ENCODE results near the gene SATB2. TPM values are rescaled to one million over a fixed set of nuclear protein-coding genes. Genes with fewer than 3 reads are reported as not detected.

SATB2 gene
- total RNA-seq, 1 donor from 2014 or later, result 20.8 TPM

DNA sequence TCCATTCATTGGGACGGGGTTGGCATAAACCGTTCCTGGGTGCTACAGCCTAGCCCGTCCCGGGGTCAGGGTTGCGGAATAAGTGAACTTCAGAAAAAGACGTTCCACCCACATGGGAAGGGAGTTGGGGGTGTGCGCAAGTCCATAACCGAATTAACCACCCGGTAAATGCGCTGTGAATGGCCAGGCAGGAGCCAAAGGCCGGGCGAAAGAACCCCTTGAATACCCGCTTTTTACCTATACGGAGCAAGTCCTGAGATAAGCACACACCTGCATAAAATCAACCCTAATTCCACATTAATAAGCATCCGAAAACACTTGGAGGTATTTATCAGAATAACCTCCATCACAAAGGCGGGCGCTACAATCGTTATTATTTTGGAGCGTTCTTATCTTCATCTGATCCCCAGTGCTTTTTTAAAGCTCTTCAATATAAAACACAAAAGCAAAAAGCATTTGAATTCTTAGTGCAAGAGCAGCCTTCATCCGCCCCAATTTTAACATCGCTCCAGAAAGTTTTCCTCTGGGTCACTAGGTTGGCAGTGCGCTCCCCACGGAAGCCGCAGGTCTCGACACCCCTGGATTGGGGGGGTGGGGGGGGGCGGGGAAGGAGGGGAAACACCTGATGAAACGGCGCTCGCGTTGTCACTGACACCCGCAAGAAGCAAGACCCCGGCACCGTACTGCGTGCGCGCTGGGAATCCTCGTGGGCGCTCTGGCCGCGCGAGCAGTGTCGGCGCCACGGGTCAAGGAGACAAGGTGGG, 1.2 kb downstream of the SATB2 start:
- peaks cover 7% of the 10 kb centered on the region for H3K9me3 Mint-ChIP-seq (ENCODE audit: unreplicated experiment)
- no peak overlapping the region for H3K27ac Mint-ChIP-seq (ENCODE audit: unreplicated experiment)
- TF ChIP-seq, protein P1, sequence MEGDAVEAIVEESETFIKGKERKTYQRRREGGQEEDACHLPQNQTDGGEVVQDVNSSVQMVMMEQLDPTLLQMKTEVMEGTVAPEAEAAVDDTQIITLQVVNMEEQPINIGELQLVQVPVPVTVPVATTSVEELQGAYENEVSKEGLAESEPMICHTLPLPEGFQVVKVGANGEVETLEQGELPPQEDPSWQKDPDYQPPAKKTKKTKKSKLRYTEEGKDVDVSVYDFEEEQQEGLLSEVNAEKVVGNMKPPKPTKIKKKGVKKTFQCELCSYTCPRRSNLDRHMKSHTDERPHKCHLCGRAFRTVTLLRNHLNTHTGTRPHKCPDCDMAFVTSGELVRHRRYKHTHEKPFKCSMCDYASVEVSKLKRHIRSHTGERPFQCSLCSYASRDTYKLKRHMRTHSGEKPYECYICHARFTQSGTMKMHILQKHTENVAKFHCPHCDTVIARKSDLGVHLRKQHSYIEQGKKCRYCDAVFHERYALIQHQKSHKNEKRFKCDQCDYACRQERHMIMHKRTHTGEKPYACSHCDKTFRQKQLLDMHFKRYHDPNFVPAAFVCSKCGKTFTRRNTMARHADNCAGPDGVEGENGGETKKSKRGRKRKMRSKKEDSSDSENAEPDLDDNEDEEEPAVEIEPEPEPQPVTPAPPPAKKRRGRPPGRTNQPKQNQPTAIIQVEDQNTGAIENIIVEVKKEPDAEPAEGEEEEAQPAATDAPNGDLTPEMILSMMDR (IDR thresholded peaks at IDR 0.05; ENCODE audit: partially characterized antibody, unreplicated experiment), result no peak
- peaks cover 15% of the 10 kb centered on the region for H3K4me1 Mint-ChIP-seq (ENCODE audit: low read depth, unreplicated experiment)
- H3K4me3 Mint-ChIP-seq (ENCODE audit: unreplicated experiment), result peak overlapping the region; percentile 96
- DNase-seq, result no peak
- H3K27me3 Mint-ChIP-seq (ENCODE audit: unreplicated experiment), result peaks cover 23% of the 10 kb centered on the region
- H3K36me3 Mint-ChIP-seq (ENCODE audit: unreplicated experiment), result no peaks in the 10 kb centered on the region

- H3K27ac Mint-ChIP-seq (ENCODE audit: unreplicated experiment), result no peak overlapping the region
- H3K9me3 Mint-ChIP-seq (ENCODE audit: unreplicated experiment), result peaks cover 5% of the 10 kb centered on the region
- DNase-seq, result peak; percentile 60
- H3K27me3 Mint-ChIP-seq (ENCODE audit: unreplicated experiment), result peaks cover 17% of the 10 kb centered on the region
- H3K36me3 Mint-ChIP-seq (ENCODE audit: unreplicated experiment), result no peaks in the 10 kb centered on the region
- H3K4me3 Mint-ChIP-seq (ENCODE audit: unreplicated experiment), result peak overlapping the region; percentile 96
- TF ChIP-seq, protein P1 (IDR thresholded peaks at IDR 0.05; ENCODE audit: partially characterized antibody, unreplicated experiment), result no peak
- H3K4me1 Mint-ChIP-seq (ENCODE audit: low read depth, unreplicated experiment), result peaks cover 15% of the 10 kb centered on the region
Observed at GRCh38 chr2:199455545-199456382, 2.0 kb downstream of the SATB2 start.

- Mint-ChIP-seq H3K4me1 (ENCODE audit: low read depth, unreplicated experiment) (peaks cover 12% of the 10 kb centered on the region), H3K36me3 (ENCODE audit: unreplicated experiment) (no peaks in the 10 kb centered on the region), H3K9me3 (ENCODE audit: unreplicated experiment) (peaks cover 5% of the 10 kb centered on the region), H3K27ac (ENCODE audit: unreplicated experiment) (no peak overlapping the region), H3K27me3 (ENCODE audit: unreplicated experiment) (peaks cover 13% of the 10 kb centered on the region), H3K4me3 (ENCODE audit: unreplicated experiment) (peak overlapping the region; percentile 75)
- no peak for DNase-seq
- TF ChIP-seq, protein P1 (IDR thresholded peaks at IDR 0.05; ENCODE audit: partially characterized antibody, unreplicated experiment), result no peak
Observed at GRCh38 chr2:199455210-199455544, 2.6 kb downstream of the SATB2 start.

DNA sequence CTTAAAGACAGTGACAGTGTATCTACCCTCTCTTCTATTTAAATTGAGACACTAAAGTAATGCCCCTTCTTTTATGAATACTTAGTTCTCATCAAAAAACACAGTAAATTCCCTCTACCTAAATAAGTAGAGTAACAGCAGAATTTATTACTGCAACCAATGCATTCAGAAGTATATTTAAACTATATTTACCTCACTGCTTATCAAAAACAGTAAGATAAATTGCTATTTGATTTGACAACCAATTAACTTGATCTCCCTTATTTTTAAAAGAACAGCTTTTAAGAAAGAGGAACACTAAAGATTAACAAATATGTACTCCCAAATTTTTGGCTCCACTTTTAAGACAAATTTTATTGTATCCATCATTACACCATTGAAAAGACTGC, 4.8 kb downstream of the SATB2 start:
- TF ChIP-seq, protein P1 (IDR thresholded peaks at IDR 0.05; ENCODE audit: partially characterized antibody, unreplicated experiment), result no peak
- H3K27ac Mint-ChIP-seq (ENCODE audit: unreplicated experiment), result no peak overlapping the region
- peaks cover 5% of the 10 kb centered on the region for H3K27me3 Mint-ChIP-seq (ENCODE audit: unreplicated experiment)
- no peak overlapping the region for H3K4me3 Mint-ChIP-seq (ENCODE audit: unreplicated experiment)
- DNase-seq, result no peak
- peaks cover 2% of the 10 kb centered on the region for H3K9me3 Mint-ChIP-seq (ENCODE audit: unreplicated experiment)
- peaks cover 9% of the 10 kb centered on the region for H3K4me1 Mint-ChIP-seq (ENCODE audit: low read depth, unreplicated experiment)
- no peaks in the 10 kb centered on the region for H3K36me3 Mint-ChIP-seq (ENCODE audit: unreplicated experiment)
